Caco-2 (cell line): ENCODE measurements around the gene ENTREP3. TPM values are rescaled to one million over a fixed set of nuclear protein-coding genes. Genes with fewer than 3 reads are reported as not detected.

Source experiments
- BruUV-seq: library from RNA; stranded (reverse); fragments of 400-500 nt; replicated peaks from 2 replicates; lab custom pipeline; 2021; lab: Mats Ljungman, UMichigan
- CTCF ChIA-PET: fragments of 300-600 bp; sonication (Branson Sonifier 250); formaldehyde crosslinking; loops from one replicate; lab custom pipeline; 2022; ENCODE audit warnings: antibody characterized with exemption; lab: Charles Lee
- POLR2A ChIA-PET: fragments of 300-600 bp; sonication (Branson Sonifier 250); formaldehyde crosslinking; loops from one replicate; lab custom pipeline; 2022; ENCODE audit warnings: antibody characterized with exemption; lab: Charles Lee
- DNase-seq, 2 experiments: peaks; one replicate each; pipeline versions ENCODE4 v3.0.0 to v3.0.0-alpha.2; 2020 to 2022
- H3K27me3 ChIP-seq: replicated peaks from 2 replicates; pipeline ENCODE4 v1.6.0; 2011; ENCODE audit warnings: low read length; ENCODE audit not compliant: control insufficient read depth, insufficient read depth
- H3K36me3 ChIP-seq: 2 replicates; pipeline ENCODE4 v1.5.1; 2011; ENCODE audit warnings: low read length; ENCODE audit not compliant: control insufficient read depth, insufficient read depth
- H3K4me1 ChIP-seq: fragments of 250-450 bp; sonication (Bioruptor Pico); 2 replicates; pipeline ENCODE4 v1.5.1; 2020; ENCODE audit warnings: mild to moderate bottlenecking
- H3K4me3 ChIP-seq: 2 replicates; pipeline ENCODE4 v1.5.1; 2011; ENCODE audit warnings: low read depth, mild to moderate bottlenecking, control low read depth, low read length
- H3K9me3 ChIP-seq: fragments of 250-450 bp; sonication (Bioruptor Pico); 2 replicates; pipeline ENCODE4 v1.5.1; 2020; ENCODE audit warnings: mild to moderate bottlenecking, moderate library complexity
- H3K27ac Mint-ChIP-seq: one replicate; pipeline ENCODE4 v1.8.0; 2022; ENCODE audit warnings: mixed read lengths; ENCODE audit not compliant: unreplicated experiment
- H3K27me3 Mint-ChIP-seq: one replicate; pipeline ENCODE4 v1.8.0; 2022; ENCODE audit warnings: mixed read lengths; ENCODE audit not compliant: insufficient read depth, unreplicated experiment
- H3K36me3 Mint-ChIP-seq: one replicate; pipeline ENCODE4 v1.8.0; 2022; ENCODE audit warnings: mild to moderate bottlenecking, mixed read lengths; ENCODE audit not compliant: insufficient read depth, unreplicated experiment
- H3K4me1 Mint-ChIP-seq: one replicate; pipeline ENCODE4 v1.8.0; 2022; ENCODE audit warnings: low read depth, mixed read lengths; ENCODE audit not compliant: unreplicated experiment
- H3K4me3 Mint-ChIP-seq: one replicate; pipeline ENCODE4 v1.8.0; 2022; ENCODE audit warnings: mild to moderate bottlenecking, moderate library complexity, mixed read lengths; ENCODE audit not compliant: unreplicated experiment
- H3K9me3 Mint-ChIP-seq: one replicate; pipeline ENCODE4 v1.8.0; 2022; ENCODE audit warnings: mixed read lengths; ENCODE audit not compliant: unreplicated experiment
- CTCF ChIP-seq, 2 experiments: fragments of 200-600 bp in 1 of 2; IDR thresholded peaks; 1 replicate in 1 of 2; 2 replicates in 1 of 2; pipeline versions ENCODE4 v1.5.1 to v1.8.0; 2011 to 2022; ENCODE audit warnings: antibody characterized with exemption in 1 of 2, control low read depth in 1 of 2, inconsistent platforms in 1 of 2, low read depth in 1 of 2, low read length in 1 of 2, mild to moderate bottlenecking in 1 of 2, moderate library complexity in 1 of 2; ENCODE audit not compliant: insufficient read depth in 1 of 2, severe bottlenecking in 1 of 2, unreplicated experiment in 1 of 2
- intact Hi-C: fragments of 100-400 bp; cut with micrococcal nuclease; formaldehyde crosslinking; loops from one replicate; pipeline ENCODE4 v1.10.0; 2022; ENCODE audit not compliant: unreplicated experiment
- total RNA-seq: library from RNA; stranded (reverse); gene quantifications from 2 replicates; pipeline ENCODE4 v1.2.3, GENCODE V29; 2022

ENTREP3 gene
- total RNA-seq, 1 experiment from 2014 or later = 33.1 TPM

- POLR2A ChIA-PET = interaction anchor here (0.6 to 1.5 kb wide), 5 partner anchors 17 to 38 kb away, joined by 3 to 10 read pairs (median 4); partner anchors contain the start of genes CLK2 and SCAMP3
These were observed 10.7 kb downstream of the ENTREP3 start for GRCh38 chr1:155244368-155245162.

GRCh38 chr1:155242805-155243358 lies 12.4 kb downstream of the ENTREP3 start:
- H3K4me1 ChIP-seq = peaks cover 6% of the 10 kb centered on the region; the same call in 1 of the 2 replicates
- peaks cover 3% of the 10 kb centered on the region for H3K27me3 Mint-ChIP-seq
- ChIA-PET CTCF (no interaction called here), POLR2A (no interaction called here)
- BruUV-seq = no TSS peak
- no peaks in the 10 kb centered on the region for H3K27me3 ChIP-seq
- no peaks in the 10 kb centered on the region for H3K9me3 ChIP-seq
- no peaks in the 10 kb centered on the region for H3K36me3 ChIP-seq
- peaks cover 17% of the 10 kb centered on the region for H3K36me3 Mint-ChIP-seq
- H3K9me3 Mint-ChIP-seq = no peaks in the 10 kb centered on the region
- peaks cover 24% of the 10 kb centered on the region for H3K4me1 Mint-ChIP-seq
- peak in 1 of 2 experiments; percentile 23 for DNase-seq
- H3K4me3 Mint-ChIP-seq = peak overlapping the region; percentile 70
- H3K27ac Mint-ChIP-seq = peak overlapping the region; percentile 31
- intact Hi-C loops = loop anchor here (5.0 kb wide), 1 partner anchor 51 kb away; no protein-coding TSS in a partner anchor
- TF ChIP-seq CTCF (IDR thresholded peaks at IDR 0.05; ENCODE audit: insufficient read depth in 1 of 2, low read depth in 1 of 2, low read length in 1 of 2, severe bottlenecking in 1 of 2, unreplicated experiment in 1 of 2) = no peak
- H3K4me3 ChIP-seq = peak overlapping the region; percentile 70

More at GRCh38 chr1:155244368-155245162, 10.7 kb downstream of the ENTREP3 start:
- H3K4me1 Mint-ChIP-seq = peaks cover 24% of the 10 kb centered on the region
- peaks cover 6% of the 10 kb centered on the region; the same call in 1 of the 2 replicates for H3K4me1 ChIP-seq
- BruUV-seq = no TSS peak
- peak overlapping the region; percentile 70 for H3K4me3 ChIP-seq
- peaks cover 3% of the 10 kb centered on the region for H3K27me3 Mint-ChIP-seq
- no peaks in the 10 kb centered on the region for H3K27me3 ChIP-seq
- TF ChIP-seq CTCF (IDR thresholded peaks at IDR 0.05; ENCODE audit: insufficient read depth in 1 of 2, low read depth in 1 of 2, low read length in 1 of 2, severe bottlenecking in 1 of 2, unreplicated experiment in 1 of 2) = no peak
- H3K36me3 ChIP-seq = no peaks in the 10 kb centered on the region
- DNase-seq = peak; percentile 98 to 99
- peak overlapping the region; percentile 71 for H3K27ac Mint-ChIP-seq
- intact Hi-C loops = loop anchor here (1.0 to 5.0 kb wide), 4 partner anchors 17 to 52 kb away; partner anchors contain the start of genes CLK2 and THBS3
- peak overlapping the region; percentile 70 for H3K4me3 Mint-ChIP-seq
- CTCF ChIA-PET = interaction anchor here (1.9 to 2.3 kb wide), 4 partner anchors 29 to 72 kb away, joined by 6 to 10 read pairs (median 8); partner anchors contain the start of genes CLK2 and KRTCAP2
- H3K9me3 ChIP-seq = no peaks in the 10 kb centered on the region
- peaks cover 17% of the 10 kb centered on the region for H3K36me3 Mint-ChIP-seq
- no peaks in the 10 kb centered on the region for H3K9me3 Mint-ChIP-seq

GRCh38 chr1:155241841-155242264 lies 13.4 kb downstream of the ENTREP3 start:
- H3K4me1 ChIP-seq = peaks cover 6% of the 10 kb centered on the region; the same call in 1 of the 2 replicates
- Mint-ChIP-seq H3K9me3 (no peaks in the 10 kb centered on the region), H3K27me3 (peaks cover 3% of the 10 kb centered on the region), H3K27ac (peak overlapping the region; percentile 74), H3K4me1 (peaks cover 24% of the 10 kb centered on the region), H3K36me3 (peaks cover 17% of the 10 kb centered on the region), H3K4me3 (peak overlapping the region; percentile 71)
- CTCF ChIA-PET = interaction anchor here (0.6 to 1.3 kb wide), 2 partner anchors 35 to 75 kb away, joined by 3 to 6 read pairs; no protein-coding TSS in a partner anchor
- intact Hi-C loops = loop anchor here (5.0 kb wide), 1 partner anchor 50 kb away; no protein-coding TSS in a partner anchor
- H3K4me3 ChIP-seq = no peak overlapping the region
- DNase-seq = no peak
- no peaks in the 10 kb centered on the region for H3K9me3 ChIP-seq
- BruUV-seq = no TSS peak
- no peaks in the 10 kb centered on the region for H3K36me3 ChIP-seq
- POLR2A ChIA-PET = no interaction called here
- TF ChIP-seq CTCF (IDR thresholded peaks at IDR 0.05; ENCODE audit: insufficient read depth in 1 of 2, low read depth in 1 of 2, low read length in 1 of 2, severe bottlenecking in 1 of 2, unreplicated experiment in 1 of 2) = no peak
- no peaks in the 10 kb centered on the region for H3K27me3 ChIP-seq
